Activated T-cell treated with anti-CD3 and anti-CD28 coated beads, Interleukin-2, amount 50 U/mL, for 48 hours (primary cell): ENCODE data around the gene ARHGAP28.

Source experiments
- DNase-seq, 2 experiments: peaks; one replicate each; pipeline ENCODE4 v3.0.0-alpha.2; 2020

The ARHGAP28 gene, protein sequence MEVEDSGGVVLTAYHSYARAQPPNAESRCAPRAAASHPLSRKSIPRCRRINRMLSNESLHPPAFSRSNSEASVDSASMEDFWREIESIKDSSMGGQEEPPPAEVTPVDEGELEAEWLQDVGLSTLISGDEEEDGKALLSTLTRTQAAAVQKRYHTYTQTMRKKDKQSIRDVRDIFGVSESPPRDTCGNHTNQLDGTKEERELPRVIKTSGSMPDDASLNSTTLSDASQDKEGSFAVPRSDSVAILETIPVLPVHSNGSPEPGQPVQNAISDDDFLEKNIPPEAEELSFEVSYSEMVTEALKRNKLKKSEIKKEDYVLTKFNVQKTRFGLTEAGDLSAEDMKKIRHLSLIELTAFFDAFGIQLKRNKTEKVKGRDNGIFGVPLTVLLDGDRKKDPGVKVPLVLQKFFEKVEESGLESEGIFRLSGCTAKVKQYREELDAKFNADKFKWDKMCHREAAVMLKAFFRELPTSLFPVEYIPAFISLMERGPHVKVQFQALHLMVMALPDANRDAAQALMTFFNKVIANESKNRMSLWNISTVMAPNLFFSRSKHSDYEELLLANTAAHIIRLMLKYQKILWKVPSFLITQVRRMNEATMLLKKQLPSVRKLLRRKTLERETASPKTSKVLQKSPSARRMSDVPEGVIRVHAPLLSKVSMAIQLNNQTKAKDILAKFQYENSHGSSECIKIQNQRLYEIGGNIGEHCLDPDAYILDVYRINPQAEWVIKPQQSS

DNA sequence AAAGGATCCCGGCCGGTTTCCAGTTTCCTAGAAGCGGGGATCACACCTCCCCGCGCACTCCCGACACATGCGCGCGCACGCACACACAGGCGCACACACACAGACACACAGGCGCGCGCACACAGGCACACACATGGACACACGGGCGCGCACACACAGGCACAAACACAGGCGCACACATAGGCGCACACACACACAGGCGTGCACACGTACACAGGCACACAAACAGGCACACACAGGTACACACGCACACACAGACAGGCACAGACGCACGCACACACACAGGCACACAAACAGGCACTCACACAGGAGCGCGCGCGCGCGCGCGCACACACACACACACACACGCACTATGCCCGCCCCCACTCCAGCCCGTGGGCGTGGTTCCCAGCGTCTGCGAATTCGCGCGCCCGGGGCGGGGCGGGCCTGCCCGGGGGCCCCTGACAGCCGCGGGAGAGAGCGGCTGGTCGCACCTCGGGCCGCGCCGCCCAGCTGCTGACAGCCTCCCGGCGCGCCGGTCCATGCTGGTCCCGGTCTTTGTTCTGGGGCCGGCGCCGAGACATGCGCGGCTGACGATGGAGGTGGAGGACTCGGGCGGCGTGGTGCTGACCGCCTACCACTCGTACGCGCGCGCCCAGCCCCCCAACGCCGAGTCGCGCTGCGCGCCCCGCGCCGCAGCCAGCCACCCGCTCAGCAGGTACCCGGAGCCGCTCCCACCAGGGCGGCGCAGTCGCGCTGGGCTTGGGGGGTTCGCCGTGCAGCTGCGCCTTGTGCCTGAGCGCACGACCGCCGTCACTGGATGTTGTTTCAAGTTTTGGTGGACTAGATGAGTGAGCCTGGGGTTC is at the start of gene ARHGAP28:
Gene ARHGAP28 (plus strand): TSS at position 470 of the 845 bp plus-strand sequence. CDS start 106 bp downstream, at position 576.
- DNase-seq: peak; percentile 18 to 22

DNA sequence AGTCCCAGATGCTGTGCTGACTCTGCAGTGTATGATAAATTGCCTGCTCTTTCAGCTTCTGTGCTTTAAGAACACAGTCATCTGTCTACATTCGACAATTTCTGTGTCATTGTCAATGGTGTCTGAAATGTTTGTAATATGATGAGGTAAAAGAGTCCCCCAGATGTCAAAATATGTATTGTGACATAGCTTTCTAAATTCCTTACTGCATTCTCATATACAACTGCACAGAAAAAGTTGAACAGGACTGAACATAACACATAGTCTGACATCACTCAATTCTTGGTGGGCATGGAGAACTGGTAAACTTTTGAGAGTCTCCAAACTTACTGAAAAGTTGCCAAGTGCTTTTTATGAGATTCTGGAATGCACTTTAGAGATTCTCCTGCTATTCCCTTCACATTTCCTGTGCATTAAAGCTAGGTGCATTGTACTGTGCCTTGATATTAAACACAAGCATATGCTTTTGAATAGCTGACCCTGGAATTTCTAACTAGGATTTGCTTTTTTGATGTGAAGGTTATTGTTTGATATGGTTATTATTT is 48.1 kb upstream of the ARHGAP28 start:
- DNase-seq: no peak

DNA sequence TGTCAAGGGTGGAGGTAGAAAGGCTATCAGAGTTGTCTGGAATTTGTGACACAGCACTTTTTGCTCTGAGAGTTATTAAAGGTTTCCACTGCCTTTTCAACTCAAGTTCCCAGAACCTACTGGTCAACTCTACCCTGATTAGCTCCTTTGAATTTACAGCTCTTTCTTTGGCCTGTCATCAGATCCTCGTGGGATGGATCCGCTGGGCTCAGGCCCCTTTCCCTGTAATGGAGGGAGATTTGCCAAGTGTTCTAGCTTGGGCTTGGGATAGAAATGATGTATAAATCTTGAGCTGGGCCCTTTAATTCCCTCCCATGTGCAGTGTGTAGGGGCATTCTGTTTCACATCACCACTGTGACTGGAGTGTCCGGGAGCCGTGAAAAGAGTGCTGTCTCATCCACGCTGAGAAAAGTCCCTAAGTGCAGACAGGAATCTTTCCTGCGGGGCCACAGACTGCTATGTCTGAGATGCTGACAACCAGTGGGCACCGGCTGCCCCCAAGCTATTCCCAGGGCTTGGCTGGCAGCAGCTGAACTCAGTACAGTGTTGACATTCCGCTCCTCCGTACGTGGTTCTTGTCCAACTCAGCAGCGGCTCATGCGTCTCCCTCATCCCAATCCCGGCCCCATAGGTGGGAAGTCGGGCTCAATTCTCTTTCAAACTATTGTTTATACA is 46.9 kb upstream of the ARHGAP28 start:
- DNase-seq: no peak

DNA sequence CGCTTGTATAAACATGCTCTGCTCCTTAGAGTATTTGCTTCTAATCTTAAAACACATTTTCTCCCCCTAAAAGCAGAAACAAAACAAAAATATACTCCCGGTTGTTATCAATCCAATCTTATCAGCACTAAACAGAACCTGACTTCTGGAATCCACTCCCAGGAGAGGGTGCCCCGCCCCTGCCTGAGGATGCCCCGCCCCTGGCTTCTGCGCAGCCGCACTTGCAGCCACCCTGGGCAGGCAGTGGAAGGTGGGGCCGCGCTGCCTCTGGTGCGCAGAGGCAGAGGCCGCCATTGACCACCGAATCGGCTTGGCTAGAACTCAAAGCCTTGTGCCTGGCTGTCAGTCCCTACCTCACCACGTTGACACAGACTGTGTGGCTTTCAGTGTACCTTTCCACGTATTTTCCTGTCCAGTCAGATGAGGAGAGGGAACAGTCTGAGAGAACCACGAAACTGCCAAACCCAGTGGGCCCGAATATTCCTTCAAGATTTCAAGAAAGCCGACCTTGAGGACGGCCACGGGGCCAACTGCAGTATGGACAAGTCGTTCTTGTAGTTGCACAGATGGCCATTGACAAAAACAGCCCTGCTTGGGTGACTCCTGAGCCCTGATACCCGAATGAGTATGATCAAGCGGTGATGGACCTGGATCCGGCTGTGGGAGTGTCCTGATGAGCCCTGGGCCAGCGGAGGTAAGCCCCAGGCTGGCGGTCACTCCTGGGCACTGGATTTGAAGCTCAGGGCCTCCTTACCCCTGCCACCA is 46.2 kb upstream of the ARHGAP28 start:
- no peak for DNase-seq

DNA sequence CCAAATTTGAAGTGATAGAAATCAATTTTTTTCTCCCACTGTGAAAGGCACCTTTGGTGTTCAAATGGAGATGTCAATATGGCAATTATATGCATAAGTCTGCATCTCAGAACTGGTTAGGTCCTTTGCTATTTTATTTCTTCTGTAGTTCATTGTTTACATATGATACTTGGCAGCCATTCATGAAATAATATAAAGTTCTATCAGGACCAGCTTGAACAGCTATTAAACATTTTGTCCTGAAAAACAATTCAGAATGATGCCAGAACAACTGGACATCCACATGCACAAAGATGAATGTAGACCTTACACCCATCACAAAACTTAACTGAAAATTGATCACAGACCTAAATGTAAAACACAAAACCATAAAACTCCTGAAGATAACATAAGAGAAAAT is 41.8 kb upstream of the ARHGAP28 start:
- DNase-seq: no peak

DNA sequence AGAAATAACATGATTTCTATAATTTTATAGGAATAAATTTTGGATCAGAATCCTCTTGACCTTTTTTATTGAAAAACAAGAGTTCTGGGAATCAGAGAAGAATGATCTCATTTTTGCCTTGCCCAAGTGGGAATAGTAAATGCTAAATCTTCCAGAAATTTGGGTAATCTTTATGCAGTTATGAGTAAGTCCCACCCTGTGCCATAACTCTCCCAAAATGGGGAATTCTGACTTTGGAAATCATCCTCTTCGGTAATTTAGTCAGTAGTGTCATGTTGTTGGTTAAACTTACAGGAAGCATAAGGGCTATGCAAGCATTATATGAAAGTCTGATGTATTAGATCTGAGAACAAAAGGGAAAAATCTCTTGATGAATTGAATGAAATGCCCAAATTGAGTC is 20.6 kb upstream of the ARHGAP28 start:
- DNase-seq: no peak

DNA sequence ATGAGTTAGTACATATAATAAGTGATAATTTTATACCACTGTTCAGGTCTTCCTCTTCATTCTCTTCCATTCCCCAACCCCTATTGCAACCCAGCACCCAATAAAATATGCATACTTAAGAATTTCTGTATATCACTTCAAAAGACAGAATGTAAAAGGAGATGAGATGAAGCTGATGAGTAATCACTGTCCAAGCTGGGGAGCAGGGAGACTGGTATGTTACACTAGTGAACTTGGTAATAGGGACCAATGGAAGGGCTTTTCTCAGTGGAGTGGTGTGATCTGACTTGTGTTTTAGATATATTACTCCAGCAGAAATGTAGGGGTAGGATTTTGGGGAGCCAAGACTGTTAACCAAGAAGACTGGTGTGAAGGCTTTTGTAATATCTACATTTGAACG is 18.0 kb upstream of the ARHGAP28 start:
- DNase-seq: no peak

DNA sequence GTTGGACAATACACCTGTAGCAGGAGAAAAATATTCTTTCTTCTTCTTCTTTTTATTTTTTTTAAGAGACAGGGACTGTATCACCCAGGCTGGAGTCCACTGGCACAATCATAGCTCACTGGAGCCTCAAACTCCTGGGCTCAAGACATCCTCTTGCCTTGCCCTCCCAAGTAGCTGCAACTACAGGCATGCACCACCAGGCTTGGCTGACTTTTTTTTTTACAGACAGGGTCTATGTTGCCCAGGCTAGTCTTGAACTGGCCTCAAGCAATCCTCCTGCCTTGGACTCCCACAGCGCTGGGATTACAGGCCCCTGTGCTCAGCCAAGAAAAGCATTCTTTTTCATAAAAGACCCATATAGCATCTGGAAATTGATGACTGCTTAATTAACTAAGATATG is 17.1 kb upstream of the ARHGAP28 start:
- no peak for DNase-seq

DNA sequence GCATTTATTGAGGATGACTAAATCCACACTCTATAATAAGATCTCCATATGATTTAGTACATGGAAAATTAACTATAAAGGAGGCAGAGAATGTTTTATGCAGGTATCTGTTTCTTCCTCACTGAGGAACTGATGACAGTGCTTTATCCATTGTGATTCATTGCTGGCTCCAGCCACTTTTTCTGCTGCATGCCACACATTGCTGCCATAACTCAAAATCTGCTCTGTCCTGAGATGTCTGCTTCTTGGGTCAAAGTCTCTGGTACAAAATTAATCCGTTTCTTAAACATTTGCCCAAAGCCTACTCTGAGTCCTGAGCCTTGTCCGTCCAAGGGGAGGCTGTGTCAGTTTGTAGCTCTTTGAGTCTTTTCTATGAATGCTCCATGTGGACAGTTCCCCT is 15.5 kb upstream of the ARHGAP28 start:
- DNase-seq: no peak

DNA sequence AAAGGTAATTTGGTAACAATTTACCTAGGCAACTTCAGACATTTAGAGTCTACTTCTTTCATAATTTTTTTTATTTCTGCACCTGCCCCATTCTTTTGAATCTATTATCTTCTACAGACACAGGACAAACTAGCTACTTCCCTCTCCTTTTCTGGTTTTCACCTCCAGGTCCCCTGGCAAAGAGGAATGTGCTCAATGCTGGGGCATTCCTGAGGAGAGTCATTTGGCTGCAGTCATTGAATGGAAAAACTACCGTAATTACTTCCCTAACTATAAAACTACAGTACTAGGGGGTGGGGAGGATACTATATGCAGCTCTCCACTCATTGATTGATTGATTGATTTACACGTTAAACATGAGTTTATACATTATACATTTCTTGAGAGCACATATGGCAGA is 11.2 kb upstream of the ARHGAP28 start:
- no peak for DNase-seq

DNA sequence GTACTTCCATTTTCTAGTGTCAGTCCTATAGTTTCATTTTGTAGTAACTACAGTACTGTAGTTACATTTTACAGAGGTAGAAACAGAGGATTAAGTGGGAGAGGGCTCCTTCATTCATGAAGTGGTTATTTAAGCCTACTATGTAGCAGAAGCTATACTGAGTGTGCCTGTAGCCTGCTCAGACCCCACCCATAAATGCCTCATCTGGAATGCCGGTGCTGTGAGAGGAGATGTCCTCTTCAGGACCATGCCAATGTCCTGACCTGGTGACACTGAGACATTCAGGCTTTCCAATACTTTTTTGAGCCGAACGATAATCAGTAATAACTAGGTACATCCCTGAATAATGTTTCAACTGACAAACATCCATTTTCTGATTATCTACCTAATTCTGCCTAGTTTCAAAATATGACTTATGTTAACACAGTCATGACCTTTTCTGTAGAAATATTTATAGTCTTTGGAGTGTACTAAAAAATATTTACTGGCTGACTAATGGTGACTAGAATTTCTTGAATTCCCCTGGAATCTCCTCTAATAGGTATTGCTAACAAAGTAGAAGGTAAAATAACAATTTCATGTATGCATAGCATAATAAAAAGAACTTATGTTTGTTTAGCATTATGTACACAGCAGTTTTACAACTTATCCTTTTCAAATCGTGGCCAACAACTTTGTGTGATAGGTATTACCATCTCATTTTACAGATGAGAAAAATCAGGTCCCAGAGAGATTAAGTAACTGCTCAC is 10.2 kb upstream of the ARHGAP28 start:
- DNase-seq: no peak

DNA sequence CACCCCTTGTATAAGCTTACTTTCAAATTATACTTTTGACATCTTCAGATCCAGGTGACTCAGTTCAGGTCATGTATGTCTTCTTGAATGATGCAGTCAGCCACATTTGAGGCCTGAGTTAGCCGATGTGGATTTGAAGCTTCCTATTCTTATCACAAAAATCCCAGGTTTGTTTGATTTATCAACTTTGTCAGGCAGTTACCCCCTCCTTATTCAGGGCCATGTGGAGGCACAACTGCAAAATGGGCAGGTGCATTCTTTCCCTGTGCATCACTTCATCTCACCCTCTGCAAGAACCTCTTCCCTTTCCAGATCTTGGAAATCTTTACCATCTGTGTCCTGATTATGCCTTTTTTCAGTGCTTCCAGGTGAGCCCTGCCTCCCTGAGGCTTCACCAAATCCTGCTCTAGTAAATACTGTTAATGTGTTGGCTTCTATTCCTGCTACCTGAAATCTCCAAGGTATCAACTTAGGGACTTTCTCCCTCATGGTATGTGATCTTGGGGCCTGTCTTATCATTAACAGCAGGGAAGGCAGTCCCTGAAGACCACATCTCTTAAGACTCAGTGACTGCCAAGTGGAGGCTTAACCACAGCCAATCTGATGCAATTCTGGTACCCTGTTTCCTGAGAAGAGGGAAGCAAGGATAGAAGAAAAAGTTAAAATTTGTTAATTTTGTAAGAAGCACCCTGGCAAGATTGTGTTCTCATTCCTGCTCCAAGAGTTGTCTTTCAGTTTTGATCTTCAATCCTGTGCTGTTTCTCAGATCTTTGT is 9.4 kb upstream of the ARHGAP28 start:
- DNase-seq: no peak

DNA sequence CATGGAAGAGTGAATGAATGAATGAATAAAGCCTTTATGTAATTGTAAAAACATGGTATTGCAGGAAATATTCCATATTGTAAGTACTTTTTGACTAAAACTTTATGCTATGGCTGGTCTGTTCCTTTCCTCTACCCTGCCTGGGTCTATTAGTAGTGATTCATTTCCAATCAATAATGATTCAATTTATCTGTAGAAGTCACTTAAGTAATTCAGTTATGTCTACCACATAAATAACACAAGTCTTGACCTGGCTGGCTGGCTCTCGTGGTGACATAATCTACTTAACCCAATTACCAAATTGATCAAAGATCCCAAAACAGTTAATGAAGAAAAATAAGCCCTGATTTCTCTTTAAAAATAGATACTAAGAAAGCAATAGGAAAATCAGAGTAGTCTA is 7.8 kb upstream of the ARHGAP28 start:
- DNase-seq: no peak

DNA sequence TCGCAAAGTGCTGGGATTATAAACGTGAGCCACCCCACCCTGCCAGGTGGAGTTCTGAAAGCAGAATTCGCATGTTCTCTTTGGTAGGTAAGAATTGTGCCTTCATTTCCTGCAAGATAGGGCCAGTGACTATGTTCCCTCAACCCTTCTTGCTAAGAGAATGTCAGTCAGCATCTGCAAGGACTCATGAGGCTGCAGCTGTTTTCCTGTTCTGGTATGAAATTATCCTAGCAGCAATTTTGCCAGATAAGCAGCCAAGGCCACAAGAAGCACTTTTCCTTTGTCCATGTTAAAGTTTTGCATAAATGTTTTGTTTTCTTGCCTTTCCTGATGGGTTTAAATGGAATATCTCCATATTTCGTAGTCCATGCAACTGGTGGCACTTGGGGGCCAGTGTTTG is 6.8 kb upstream of the ARHGAP28 start:
- DNase-seq: no peak

DNA sequence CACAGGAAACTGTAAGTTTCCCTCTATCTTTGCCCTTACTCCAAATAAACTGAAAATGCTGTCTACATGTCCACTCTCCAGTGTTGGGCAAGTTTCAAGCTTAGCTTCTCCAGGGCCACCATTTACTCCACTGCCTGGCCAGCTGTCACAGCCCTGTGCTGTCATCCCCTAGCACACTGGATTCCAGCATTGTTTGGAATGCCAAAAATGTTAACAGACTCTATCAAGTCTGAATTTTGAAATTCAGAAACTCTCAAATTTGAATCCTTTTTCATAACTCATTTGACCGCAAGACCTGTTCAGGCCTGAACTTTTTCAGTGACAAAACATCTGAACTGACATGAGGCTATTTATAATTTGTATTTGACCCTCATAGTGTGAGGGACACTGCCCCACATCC is 5.2 kb upstream of the ARHGAP28 start:
- no peak for DNase-seq

DNA sequence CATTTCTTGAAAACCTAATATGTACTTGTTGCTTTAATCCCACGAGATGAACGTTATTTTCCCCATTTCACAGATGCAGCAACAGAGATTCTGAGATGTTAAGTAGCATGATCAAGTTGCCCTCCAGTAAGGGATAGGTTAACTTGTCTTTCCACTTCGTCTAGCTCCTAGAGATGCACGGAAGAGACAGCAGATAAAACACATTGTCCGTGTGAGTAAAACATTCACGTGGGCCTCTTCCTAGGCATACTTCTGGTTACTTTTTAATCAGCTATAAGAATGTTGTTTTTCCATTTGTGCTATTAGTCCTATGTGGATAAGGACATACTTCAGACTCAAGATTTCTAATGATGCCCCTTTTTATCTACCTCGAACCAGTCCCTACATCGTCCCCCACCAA is 1.2 kb upstream of the ARHGAP28 start:
- no peak for DNase-seq

DNA sequence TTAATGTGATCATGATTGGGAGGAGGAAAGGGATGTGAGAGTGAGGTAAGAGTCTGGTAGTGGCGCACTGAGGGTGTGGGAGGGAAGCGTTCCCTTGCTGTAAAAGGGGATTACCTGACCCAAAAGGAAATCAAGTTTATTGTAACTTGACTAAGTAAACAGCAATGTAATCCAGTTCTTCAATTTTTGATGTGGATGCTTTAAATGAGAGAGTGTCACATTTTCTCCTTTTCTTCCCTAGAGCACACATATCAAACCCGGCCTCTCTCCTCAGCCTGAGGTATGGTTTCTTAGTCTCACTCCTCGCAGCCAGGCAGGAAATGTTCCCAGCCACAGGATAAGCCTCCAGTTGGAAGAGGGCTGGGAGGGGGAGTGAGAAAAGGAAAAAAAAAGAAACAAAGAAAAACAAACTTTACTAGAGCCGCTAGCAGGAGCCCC is 688 bp upstream of the ARHGAP28 start:
- DNase-seq: no peak

DNA sequence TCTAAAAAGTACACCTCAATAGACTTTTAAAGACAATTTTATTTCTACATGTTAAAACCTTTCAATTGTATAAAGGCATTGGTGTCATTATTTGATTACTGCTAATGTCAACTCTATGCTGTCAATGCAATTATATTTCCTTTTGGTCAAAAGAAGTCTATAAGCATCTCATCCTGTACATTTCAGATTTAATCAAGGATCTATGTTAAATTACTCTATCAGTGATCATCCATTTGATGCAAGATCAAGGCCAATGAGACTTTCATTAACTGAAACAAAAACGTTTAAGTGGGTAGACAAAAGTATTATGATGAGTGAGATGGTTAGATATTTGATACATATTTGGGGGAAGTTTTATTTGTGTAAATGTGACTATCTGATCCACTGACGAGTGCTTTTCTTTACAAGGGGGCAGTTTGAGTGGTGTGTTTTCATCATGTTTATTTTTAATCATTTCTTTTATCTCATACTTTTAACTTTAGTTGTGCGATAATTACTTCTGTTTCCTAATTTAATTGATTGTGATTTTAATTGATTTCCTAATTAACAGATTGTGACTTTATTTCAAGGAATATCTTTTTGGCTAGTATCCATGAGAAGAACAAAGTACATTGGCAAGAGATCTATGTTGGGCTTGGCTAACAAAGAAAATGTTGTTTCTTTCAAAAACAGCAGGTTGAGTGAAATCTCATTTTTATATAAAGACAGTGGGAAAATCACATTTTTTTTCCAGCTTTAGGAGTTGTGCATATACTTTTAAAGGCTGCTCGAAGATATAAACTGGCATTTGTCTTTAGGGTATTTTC is 1.1 kb downstream of the ARHGAP28 start:
- DNase-seq: no peak

DNA sequence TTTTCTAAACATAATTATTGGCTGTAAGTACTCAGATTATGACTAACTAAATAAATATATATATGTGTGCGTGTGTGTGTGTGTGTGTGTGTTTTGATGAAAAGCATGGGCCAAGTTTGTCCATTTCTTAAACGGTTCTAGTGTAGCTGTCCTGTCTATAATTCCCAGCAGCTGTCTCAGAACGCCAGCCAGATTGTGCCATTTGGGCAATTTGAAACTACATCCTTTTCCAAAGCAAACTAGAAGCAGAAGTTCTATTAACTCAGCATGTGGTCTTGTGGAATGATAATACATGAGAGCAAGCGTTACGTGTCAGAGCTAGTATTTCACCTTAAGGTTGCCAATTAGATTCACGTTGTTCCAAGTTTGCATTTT is 1.7 kb downstream of the ARHGAP28 start:
- no peak for DNase-seq
